Hepatocyte (in vitro differentiated cells): ENCODE data around the gene FGF21.

Source experiments
- EZH2phosphoT487 ChIP-seq: fragments of 200-600 bp; sonication (generic); IDR thresholded peaks from one replicate; pipeline ENCODE4 v1.6.1; 2018; ENCODE audit warnings: antibody characterized with exemption, mild to moderate bottlenecking, low read depth, moderate library complexity; ENCODE audit not compliant: unreplicated experiment, severe bottlenecking
- TF ChIP-seq, protein P1 (sequence below): fragments of 200-600 bp; sonication (generic); IDR thresholded peaks from 2 replicates; pipeline ENCODE4 v1.5.1; 2016; ENCODE audit warnings: antibody characterized with exemption, mild to moderate bottlenecking; ENCODE audit not compliant: poor library complexity

DNA sequence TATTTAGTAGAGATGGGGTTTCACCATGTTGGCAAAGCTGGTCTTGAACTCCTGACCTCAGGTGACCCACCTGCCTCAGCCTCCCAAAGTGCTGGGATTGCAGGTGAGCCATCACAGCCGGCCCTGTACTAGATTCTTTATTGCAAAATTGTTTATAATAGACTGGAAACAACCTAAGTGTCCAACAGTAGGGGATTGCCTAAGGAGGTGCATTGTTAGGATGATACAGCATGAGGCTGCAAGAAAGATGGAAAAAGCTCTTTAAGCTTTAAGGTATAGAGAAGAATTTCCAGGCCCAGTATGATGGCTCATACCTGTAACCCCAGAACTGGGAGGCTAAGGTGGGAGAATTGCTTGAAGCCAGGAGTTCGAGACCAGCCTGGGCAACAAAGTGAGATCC is 47.3 kb downstream of the FGF21 start:
- TF ChIP-seq, protein P1, sequence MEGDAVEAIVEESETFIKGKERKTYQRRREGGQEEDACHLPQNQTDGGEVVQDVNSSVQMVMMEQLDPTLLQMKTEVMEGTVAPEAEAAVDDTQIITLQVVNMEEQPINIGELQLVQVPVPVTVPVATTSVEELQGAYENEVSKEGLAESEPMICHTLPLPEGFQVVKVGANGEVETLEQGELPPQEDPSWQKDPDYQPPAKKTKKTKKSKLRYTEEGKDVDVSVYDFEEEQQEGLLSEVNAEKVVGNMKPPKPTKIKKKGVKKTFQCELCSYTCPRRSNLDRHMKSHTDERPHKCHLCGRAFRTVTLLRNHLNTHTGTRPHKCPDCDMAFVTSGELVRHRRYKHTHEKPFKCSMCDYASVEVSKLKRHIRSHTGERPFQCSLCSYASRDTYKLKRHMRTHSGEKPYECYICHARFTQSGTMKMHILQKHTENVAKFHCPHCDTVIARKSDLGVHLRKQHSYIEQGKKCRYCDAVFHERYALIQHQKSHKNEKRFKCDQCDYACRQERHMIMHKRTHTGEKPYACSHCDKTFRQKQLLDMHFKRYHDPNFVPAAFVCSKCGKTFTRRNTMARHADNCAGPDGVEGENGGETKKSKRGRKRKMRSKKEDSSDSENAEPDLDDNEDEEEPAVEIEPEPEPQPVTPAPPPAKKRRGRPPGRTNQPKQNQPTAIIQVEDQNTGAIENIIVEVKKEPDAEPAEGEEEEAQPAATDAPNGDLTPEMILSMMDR = no peak
- TF ChIP-seq EZH2phosphoT487 = no peak
